PFSK-1 (cell line): ENCODE results near the gene SEC23A.

Source experiments
- FOXP2 ChIP-seq: optimal IDR thresholded peaks from 2 replicates; pipeline ENCODE3; 2011; ENCODE audit warnings: borderline replicate concordance, control low read depth, inconsistent platforms; ENCODE audit not compliant: insufficient read depth; ENCODE audit errors: extremely low read length, extremely low read depth
- POLR2AphosphoS5 ChIP-seq: IDR thresholded peaks from 2 replicates; pipeline ENCODE4 v1.6.1; 2012; ENCODE audit warnings: low read depth, mild to moderate bottlenecking, control low read depth, low read length, moderate library complexity
- REST ChIP-seq, 2 experiments: IDR thresholded peaks; 2 replicates each; pipeline versions ENCODE4 v1.6.1 to v1.8.0; 2011 to 2012; ENCODE audit warnings: low read depth in 2 of 2, low read length in 2 of 2, control low read depth in 1 of 2, inconsistent platforms in 1 of 2, mild to moderate bottlenecking in 1 of 2, moderate library complexity in 1 of 2; ENCODE audit not compliant: insufficient read depth in 1 of 2
- SIN3A ChIP-seq: IDR thresholded peaks from 2 replicates; pipeline ENCODE4 v1.6.1; 2012; ENCODE audit warnings: mild to moderate bottlenecking, low read length, moderate library complexity, borderline replicate concordance; ENCODE audit not compliant: insufficient read depth

GRCh38 chr14:38994731-38995130 is 108.3 kb downstream of the SEC23A start:
- TF ChIP-seq REST (IDR thresholded peaks at IDR 0.05; ENCODE audit: insufficient read depth in 1 of 2, low read depth in 2 of 2, low read length in 2 of 2) (no peak), POLR2AphosphoS5 (no peak), FOXP2 (no peak), SIN3A (no peak)
